HG03442 (cell line): ENCODE data around the gene SMIM13.

Source experiments
- ATAC-seq: cut with Tn5 transposase; IDR thresholded peaks from one replicate; pipeline ENCODE4 v1.9.1; 2021; ENCODE audit warnings: mild to moderate bottlenecking, moderate library complexity; ENCODE audit not compliant: unreplicated experiment

Gene SMIM13

DNA sequence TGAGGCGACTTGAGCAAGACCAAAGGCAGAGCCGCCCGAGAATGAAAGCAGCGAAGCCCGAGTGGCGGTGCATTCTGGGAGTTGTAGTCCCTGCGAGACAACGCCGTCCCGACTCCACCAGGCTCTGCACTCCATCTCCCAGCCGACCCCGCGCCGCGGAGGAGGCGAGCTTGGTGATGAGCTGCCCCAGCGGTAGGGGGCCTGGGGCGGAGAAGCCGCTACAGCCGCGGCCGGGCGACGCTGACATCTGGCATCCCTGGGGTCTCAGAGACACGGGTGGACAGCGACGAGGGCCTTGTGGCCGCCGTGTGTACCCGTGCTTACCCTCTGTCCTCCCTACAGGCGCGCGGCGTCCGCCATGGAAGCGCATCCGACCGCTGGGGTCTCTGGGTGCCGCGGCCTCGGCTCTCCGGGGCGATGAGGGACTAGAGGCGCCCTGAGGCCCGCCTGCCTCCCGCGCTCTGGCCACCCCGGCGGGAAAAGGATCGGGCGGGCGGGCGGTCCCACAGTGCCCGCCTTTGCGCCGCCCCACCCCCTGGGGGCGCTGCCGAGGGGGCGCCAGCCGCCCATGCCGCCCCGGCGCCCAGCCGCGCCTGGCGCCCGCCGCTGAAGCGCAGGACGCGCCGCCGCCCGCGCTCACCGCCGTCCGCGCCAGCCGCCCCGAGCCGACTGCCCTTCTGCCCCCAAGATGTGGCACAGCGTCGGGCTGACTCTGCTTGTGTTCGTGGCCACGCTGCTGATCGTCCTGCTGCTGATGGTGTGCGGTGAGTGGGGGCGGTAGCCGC, at the start of gene SMIM13:
Gene SMIM13 (plus strand): TSS at position 209 of the 785 bp plus-strand sequence. CDS start 480 bp downstream, at position 689.
- ATAC-seq = peak; percentile 92

DNA sequence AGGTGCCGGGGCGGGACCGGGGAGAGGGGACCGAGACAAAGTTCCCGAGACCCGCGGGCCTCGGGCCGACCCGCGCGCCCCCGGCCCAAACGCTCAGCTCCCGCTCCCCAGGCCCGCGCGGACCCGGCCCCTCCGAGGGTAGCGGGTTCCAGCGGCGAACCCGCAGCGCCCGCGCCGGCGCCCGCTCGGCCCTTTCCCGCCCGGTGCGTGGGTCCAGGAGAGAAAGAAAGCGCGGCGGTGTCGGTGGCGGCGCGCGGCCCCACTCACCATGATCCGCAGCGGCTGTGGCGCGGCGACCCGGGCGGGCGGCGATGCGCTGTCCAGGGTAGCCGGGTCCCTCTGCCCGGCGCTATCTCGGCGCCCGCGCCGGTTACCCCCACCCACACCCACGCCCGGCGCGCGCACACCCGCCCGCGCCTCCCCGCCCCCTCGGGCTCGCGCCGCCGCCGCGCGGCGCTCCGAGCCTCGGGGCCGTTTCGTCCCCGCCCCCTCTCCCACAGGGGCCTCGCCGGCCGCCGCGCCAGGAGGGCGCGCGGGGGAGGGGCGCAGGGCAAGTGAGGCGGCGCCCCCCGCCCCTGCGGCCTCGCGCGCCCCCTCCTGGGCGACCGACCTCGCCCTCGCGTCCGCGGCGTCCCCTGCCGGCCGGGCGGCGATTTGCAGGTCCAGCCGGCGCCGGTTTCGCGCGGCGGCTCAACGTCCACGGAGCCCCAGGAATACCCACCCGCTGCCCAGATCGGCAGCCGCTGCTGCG, 49.5 kb upstream of the SMIM13 start, which contains the start of gene ELOVL2:
Gene ELOVL2 (minus strand): TSS at position 345 of the 751 bp plus-strand sequence. CDS start 75 bp downstream, at position 270.
- peak; percentile 47 for ATAC-seq

DNA sequence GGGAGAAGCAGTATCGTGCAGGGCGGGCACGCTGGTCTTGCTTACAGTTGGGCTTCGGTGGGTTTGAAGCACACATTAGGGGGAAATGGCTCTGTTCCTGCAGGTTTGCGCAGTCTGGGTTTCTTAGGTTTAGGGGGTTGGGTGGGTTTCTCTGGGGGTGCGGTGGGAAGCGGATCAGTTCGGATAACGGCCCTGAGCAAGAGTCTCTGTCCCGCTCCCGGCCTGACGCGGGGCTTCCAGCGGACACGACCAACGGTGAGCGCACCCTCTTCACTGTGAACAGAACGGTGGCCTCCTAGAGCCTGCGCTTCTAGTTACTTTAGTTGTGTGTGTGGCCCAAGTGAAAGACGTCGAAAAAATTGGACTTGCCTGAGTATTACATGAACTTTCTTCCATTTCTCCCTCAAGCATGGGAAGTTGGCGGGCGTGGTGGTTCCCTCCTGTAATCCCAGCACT, 48.9 kb upstream of the SMIM13 start:
- no peak for ATAC-seq

DNA sequence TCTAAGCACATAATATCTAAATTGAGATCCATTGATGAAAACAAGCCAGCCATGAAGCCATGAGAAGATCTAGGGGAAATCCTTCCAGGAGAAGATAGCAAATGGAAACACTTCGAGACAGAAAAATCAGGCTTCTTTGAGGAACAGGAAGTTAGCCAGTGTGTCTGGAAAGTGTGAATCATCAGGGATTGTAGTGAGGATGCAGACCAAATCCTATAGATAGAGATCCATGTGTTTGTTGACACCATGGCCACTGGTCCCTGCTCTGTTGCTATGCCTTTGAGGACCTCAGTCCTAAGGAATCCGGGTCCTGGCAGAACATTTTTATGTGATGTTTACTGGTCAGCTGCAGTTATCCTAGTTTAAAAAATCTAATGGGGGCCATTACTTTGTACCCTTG, 42.9 kb upstream of the SMIM13 start:
- ATAC-seq = no peak

DNA sequence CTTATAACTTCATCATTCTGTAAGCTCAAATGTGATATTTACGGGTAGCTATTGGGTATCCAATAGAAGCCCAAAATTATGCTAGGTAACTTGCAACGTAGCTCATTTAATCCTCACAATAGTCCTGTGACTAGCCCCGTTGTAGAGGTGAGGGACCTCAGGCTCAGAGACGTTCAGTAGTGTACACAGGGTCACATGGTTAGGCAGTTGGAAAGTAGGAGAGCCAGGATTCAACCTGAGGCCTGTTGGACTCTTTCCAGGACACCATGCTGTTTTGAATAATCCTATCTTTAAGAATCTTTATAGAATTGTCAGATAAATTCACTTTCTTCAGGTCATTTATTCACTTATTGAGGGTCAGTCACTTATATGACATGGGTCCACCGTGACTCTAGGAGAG, 40.3 kb upstream of the SMIM13 start:
- no peak for ATAC-seq

DNA sequence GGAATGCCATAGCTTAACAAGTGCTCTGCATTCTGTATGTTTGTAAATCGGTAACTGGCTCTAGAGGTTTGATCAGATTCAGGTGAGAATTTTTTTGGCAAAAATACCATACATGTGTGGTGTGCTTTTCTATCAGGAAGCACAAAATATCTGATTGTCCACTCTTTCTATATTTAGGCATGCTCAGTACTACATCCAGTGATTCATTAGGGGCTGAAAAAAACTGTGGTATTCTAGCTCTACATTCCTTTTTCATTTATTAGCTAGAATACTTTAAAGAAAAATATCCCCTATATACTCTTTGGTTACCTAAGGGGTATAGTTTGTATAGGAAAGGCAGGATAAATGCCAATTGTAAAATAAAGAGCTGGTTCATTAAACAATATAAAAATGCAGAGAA, 38.9 kb upstream of the SMIM13 start:
- no peak for ATAC-seq

DNA sequence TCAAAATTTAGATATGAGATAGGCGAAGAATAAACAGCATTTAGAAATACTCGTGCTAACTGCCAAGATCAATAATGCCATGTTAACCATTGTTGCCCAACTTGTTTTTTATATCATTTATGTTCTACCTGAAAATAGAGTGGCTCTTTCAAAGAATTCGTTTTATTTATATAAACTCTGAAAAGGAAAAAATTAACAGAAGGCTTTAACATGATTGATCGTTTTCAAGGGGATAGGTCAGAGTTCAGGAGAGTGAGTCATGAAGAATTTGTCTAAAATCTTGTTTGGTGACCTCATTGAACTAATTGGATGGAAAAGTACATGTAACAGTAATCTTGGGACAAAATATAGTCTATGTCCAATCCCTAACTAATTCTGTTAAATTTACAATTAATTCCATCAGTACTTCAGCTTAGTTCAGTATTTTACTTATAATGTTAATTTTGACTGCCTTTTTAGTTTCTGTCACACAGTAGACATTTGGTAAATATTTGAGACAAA, 38.5 kb upstream of the SMIM13 start:
- ATAC-seq = no peak

DNA sequence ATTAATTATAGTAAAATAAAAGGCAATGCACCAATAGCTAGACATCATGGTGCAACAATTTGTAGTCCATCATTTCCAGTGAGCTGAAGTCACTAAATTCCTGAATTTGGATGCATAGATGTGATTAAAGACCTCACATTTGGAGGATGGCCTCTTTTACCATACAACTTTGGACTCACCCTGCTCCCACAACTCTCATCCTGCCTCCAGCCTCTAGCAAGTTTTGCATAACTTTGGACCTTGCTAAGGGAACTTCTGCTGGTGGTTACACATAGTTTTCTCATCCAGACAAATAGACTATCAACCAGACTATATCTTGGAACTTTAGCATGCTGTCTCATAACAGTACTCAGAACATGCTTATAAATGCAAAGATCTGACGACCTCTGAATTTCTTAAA, 36.8 kb upstream of the SMIM13 start:
- no peak for ATAC-seq

DNA sequence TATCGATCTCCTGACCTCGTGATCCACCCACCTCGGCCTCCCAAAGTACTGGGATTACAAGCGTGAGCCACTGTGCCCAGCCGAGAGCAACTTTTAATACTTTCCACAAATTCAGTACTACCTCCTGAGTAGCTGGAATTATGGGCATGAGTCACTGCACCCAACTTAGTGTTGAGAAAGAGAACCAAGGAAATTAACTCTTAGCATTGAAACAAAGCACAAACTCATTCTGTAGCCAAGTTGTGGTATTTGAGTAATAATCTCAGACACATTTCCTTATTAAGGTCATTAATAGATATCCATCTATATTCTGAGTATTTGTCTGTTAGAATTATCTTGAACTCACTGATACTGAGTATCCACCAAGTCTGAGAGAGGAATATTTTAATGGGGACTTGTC, 35.2 kb upstream of the SMIM13 start:
- ATAC-seq = no peak

DNA sequence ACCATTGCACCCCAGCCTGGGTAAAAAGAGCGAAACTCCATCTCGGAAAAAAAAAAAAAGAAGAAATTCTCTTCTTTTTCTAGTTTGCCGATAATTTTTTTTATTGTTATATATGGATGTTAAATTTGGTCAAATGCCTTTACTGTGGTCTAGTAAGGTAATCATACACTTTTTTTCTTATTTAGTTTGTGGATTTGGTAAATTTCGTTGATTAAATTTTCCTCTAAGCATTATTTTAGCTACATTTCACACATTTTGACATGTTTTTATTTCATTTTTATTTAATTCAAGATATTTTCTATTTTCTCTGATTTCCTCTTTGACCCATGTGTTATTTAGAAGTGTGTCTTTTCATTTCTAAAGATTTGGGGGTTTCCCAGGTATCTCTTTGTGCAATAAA, 31.6 kb upstream of the SMIM13 start:
- ATAC-seq = no peak

DNA sequence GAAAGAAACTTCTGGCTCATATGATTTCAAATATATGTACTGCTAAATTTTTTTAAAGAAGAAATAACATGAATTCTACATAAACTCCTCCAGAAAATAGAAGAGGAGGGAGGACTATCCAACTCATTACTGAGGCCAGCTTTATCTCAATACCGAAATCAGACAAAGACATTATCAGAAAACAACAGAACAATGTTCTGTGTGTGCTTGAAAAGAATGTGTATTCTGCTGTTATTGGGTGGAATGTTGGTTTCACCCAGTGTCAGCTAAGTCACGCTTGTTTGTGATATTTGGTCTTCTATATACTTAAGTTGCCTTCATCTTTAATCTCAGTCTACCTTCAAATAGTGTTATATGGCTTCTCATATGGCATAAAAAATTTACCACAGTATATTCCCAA, 30.9 kb upstream of the SMIM13 start:
- no peak for ATAC-seq

DNA sequence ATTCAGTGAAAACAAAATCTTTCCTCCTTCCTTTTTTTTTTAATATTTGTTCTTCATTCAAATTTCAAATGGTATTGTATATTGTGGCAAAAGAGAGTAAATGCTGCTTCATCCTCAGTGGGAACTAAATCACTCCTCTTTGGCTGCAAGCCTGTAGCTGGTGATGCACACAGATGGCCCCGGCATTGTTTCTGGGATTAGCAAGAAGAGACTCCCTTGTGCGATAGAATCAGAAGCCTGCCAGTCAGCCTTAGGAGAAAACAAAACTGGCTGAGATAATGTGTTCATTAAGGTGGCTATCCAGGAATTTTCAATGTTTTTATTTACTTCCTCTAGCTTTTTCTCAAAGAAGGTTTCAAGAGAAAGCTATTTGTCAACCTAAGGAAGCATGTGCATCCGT, 28.8 kb upstream of the SMIM13 start:
- ATAC-seq = no peak

DNA sequence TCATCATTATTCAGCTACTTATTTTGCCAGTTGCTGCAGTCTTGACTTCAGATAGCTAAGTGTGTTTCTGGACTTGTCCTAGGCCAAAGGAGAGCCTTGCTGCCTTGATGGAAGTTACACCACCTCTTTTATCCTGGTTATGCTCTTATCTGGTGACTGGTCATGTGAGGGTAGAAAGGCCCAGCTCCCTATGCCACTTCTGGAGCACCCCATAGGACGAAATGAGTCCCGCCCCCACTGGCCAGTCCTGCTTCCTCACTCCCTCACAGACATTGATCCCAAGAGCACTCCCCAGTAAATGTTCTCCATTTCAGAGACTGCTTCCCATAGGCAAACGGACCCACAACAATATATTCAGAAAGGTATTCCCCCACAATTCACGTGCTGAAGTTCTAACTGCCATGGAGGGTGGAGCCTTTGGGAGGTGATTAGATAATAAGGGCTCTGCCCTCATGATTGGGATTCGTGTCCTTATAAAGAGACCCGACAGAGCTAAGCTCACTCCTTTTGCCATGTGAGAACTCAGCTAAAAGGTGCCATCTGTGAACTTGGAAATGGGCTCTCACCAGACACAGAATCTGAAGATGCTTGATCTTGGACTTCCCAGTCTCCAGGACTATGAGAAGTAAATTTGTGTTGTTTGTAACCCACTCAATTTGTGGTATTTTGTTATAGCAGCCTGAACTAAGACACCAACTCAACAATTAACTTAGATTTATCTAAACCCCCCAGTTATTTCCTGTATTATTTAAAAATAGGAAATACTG, 28.0 kb upstream of the SMIM13 start:
- no peak for ATAC-seq

DNA sequence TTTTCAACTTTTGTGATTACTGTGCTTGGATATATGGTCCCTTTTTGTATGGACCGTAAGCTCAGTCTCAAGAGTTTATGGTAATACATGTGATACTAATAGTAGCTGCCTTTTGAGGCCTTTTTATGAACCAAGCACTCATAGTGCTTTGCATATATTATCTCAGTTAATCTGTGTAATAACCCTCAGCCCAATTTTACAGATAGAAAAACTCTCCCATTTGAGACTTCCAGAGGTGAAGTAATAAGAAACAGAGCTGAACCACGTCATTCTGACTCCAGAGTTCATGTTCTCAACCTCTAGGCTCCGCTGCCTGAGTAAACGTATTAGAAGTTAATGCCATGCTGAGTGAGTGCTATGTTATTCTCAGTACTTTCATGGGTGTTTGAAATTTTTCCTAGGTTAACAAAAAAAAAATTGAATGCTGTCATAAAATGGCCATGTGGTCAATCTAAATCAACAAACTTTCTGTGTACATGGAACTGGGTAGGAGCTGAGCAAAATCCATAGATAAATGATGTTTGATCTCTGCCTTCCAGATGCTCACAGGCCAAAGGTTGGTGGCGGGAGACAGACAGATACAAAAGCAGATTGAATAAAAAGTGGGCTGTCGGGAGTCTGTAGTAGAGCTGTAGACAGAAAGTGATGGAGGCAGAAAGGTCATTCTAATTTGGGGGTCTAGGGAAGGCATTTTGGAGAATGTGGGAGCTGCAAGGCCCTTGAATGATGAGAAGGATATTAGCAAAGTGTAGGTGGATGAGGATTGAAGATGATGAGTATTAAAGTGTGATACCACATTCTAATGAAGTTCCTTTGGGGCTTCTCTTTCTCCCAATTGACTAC, 26.9 kb upstream of the SMIM13 start:
- ATAC-seq = no peak

DNA sequence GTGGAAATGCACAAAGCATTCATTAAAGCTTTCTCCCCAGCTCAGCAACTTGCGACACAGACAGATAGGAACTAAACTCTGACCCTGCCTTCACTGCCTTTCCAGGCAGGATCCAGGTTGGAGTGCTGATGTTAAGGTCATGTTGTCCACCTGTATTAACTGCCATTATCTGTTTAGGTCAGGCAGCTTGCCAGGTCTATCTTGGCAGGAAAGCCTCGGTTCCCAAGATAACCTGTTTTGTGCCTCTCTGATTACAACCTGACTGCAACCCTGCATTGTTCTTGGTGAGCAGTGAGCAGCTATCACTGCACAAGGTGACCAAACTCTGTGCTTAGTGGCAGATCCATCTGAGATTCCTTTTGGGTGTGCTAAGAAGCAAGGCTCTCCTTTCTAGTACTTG, 26.3 kb upstream of the SMIM13 start:
- no peak for ATAC-seq

DNA sequence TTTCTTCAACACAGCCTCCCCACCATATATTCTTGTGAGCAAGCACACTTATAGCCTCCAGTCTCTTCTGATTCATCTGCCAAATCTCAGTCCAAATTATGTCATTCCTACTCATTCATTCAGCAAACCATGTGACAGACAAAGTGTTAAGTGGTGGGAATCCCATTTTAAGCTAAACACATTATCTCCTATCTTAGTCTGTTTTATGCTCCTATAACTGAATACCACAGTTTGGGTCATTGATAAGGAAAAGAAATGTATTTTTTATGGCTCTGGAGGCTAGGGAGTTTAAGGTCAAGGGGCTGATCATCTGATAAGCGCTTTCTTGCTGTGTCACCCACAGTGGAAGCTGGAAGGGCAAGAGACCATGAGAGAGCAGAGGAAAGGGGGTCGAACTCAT, 23.9 kb upstream of the SMIM13 start:
- no peak for ATAC-seq

DNA sequence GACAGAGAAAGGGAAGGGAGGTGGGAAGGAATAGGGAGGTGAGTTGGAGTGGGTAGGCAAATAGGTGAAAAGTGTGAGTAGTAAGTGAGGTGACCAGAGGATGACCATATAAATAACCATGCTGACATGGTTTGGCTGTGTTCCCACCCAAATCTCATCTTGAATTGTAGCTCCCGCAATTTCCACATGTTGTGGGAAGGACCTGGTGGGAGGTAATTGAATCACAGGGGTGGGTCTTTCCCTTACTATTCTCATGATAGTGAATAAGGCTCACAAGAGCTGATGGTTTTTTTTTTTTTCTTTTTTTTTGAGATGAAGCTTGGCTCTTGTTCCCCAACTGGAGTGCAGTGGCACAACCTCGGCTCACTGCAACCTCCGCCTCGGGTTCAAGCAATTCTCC, 21.5 kb upstream of the SMIM13 start:
- no peak for ATAC-seq

DNA sequence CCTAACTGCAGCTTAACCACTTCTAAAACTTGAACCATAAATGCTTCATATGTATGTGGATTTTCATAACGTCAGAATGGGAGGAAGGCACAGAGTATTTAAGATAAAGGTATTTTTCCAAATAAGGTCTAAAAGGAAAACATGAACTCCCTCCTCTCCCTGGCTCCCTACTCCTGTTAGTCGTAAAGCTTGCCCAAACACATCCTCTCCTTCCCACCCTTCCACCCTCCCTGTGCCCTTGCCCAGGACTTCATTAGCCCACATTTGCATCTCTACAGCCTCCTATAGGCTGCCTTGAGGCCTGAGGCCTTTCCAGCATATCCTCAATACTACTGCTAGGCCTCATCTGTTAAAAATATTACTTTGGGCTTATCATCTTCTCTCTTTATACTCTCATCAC, 17.1 kb upstream of the SMIM13 start:
- no peak for ATAC-seq

DNA sequence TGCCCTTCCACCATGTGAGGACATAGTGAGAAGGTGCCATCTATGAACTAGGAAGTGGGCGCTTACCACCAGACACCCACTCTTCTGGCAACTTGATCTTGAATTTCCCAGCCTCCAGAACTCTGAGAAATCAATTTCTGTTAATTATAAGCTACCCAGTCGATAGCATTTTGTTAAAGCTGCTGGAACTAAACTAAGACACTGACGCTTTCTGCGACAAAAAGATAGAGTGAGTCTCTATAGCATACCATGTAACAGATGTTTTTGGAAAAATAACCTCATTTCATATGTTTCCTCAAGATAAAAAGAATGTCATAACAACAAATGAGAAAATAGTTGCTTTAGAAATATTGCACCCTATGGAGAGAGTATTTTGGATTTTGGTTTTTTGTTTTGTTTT, 15.4 kb upstream of the SMIM13 start:
- no peak for ATAC-seq

DNA sequence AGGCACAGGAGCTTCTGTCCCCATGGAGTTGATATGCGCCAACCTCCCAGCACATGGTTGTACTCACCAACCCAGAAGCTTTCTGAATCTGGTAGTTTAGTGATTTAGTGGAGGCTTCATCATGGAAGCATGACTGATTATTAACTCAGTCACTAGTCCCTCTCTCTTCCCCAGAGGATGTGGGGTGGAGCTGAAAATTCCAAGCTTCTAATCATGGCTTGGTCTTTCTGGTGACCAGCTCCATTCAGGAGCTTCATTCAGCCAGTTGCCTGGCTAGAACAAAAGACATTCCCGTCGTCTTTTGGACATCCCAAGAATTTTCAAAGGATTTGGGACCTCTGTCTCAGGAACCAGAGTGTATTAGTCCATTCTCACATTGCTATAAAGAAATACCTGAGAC, 13.3 kb upstream of the SMIM13 start:
- no peak for ATAC-seq
